ENCODE results near the gene FAM98C. TPM values are rescaled to one million over a fixed set of nuclear protein-coding genes. Genes with fewer than 3 reads are reported as not detected.
"Not testable (repeated sequence)": the region's sequence is repeated elsewhere in the genome, so short reads cannot be mapped to it uniquely, and the experiment has no call there.

Gene FAM98C
- 10 to 100 TPM in 5 of 6 donors, 1 to 10 TPM in 1; 3.6 to 23.8 (median 14.2) TPM for polyA plus RNA-seq (ENCODE audit: low read depth in 6 of 6)

DNA sequence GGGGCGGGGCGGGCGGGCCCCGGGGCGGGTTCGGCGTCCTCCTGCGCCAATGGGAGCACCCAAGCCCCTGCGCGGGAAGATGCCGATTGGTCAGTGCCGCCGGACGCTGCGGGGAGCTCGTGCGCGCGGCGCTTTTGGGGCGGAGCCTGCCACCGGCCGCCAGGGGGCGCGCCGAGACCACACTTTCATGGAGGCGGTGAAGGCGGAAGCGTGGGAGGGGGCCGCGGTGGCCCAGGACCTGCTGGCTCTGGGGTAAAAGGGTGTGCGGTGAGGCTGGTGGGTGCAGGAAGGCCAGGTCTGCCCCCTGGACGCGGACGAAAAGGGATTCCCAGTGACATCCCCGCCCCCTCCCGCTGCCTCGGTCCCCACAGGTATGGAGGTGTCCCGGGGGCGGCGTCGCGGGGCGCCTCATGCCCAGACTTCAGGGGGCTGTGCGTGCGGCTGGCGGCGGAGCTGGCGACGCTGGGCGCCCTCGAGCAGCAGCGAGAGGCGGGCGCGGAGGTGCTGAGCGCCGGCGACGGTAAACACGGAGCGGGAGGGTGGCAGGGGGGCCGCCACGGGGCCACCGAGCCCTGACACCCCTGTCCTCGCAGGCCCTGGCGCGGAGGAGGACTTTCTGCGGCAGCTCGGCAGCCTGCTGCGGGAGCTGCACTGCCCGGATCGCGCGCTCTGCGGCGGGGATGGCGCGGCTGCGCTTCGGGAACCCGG lies at the start of gene FAM98C:
Gene FAM98C, plus strand, starts transcription at position 127 of the 708 bp plus-strand sequence. Its CDS starts 61 bp downstream, at position 188.
- Mint-ChIP-seq H3K9me3 (no peaks in the 10 kb centered on the region), H3K27me3 (peaks cover 0 to 25% (median 20%) of the 10 kb centered on the region in 3 donors), H3K4me3 (peak within 1 kb of the TSS; percentile 88 to 96 (median 92)), H3K4me1 (peaks cover 4 to 24% (median 18%) of the 10 kb centered on the region in 3 donors), H3K36me3 (no peaks in the 10 kb centered on the region), H3K27ac (peak within 1 kb of the TSS; percentile 80 to 95 (median 89))
- DNase-seq (peak; percentile 99), ATAC-seq (ENCODE audit: low read depth in 2 of 2) (peak; percentile 93 to 95)

DNA sequence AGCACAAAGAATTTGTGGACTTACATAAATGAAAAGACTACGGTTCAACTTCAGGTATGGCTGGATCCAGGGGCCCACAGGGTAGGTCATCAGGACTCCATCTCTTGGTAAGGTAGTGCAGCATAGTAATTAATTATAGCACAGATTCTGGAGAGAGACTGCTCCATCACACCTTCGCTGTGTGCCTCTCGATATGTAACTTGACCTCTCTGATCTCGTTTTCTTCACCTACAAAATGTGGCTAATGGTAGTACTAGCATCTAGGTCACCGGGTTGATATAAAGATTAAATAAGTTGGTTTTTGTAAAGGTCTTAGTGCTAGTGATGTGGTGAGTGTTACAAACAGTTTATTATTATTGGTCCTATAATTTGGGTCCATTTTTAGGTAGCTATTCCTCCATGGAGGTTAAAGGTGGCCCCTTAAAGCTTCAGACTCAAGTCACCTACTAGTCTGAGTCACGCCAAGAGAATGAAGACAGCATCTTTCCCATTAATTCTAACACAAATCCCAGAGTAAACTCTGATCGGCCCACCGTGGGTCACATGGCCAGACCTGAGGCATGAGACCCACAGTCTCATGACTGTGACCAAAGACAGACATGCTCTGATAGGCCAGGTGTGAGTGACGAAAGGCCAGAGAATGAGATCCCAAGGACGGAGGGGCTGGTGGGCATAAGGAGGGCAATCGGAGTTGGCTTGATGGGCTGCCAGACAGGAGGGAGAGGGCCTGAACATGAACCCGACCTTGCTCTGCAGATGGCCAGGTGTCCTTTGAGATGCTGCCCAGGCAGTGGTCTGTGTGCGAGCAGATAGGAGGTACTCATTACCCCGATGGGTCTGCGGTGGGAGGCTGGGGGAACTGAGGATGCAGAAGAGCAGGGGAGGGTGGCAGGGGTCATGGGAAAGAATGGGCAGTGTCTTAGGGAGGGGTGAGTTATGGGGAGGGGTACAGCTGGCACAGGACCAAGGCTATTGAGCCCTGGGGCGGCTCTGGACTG lies 46.9 kb upstream of the FAM98C start:
- Mint-ChIP-seq H3K27ac (peak overlapping the region in 1 of 6 donors; percentile 9), H3K4me3 (no peak overlapping the region)
- no peak for ATAC-seq (ENCODE audit: low read depth in 2 of 2)

DNA sequence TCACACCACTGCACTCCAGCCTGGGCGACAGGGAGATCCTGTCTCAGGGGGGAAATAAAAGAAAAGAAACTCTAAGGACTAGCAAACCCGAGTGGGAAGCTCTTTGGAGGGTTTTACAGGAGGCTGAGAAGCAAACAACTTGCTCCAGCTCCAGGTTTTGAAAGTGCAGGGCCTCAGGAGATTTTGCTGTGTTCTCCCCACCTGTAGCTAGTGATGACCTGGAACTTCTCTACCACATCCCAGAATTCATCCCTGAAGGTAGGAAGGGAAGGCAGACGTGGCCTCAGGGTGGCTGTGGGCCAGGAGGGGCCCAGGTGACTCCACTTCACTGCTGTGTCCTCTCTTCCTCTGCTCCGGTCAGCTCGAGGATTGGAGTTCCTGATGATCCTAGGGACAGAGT lies 44.8 kb upstream of the FAM98C start:
- ATAC-seq (ENCODE audit: low read depth in 2 of 2) (no peak), DNase-seq (no peak)
- Mint-ChIP-seq H3K36me3 (no peaks in the 10 kb centered on the region), H3K27me3 (peaks cover 4 to 29% (median 20%) of the 10 kb centered on the region in 3 donors), H3K4me3 (peak overlapping the region in 1 of 8 donors; percentile 30), H3K4me1 (peaks cover 9 to 21% (median 18%) of the 10 kb centered on the region in 3 donors), H3K27ac (peak overlapping the region in 1 of 6 donors; percentile 56), H3K9me3 (no peaks in the 10 kb centered on the region)

More for the DNA sequence above, 46.9 kb upstream of the FAM98C start:
- H3K36me3 Mint-ChIP-seq, result no peaks in the 10 kb centered on the region
- H3K9me3 Mint-ChIP-seq, result no peaks in the 10 kb centered on the region
- no peak for DNase-seq
- peaks cover 4 to 31% (median 24%) of the 10 kb centered on the region in 3 donors for H3K27me3 Mint-ChIP-seq
- H3K4me1 Mint-ChIP-seq, result peaks cover 5 to 9% (median 8%) of the 10 kb centered on the region in 3 donors

DNA sequence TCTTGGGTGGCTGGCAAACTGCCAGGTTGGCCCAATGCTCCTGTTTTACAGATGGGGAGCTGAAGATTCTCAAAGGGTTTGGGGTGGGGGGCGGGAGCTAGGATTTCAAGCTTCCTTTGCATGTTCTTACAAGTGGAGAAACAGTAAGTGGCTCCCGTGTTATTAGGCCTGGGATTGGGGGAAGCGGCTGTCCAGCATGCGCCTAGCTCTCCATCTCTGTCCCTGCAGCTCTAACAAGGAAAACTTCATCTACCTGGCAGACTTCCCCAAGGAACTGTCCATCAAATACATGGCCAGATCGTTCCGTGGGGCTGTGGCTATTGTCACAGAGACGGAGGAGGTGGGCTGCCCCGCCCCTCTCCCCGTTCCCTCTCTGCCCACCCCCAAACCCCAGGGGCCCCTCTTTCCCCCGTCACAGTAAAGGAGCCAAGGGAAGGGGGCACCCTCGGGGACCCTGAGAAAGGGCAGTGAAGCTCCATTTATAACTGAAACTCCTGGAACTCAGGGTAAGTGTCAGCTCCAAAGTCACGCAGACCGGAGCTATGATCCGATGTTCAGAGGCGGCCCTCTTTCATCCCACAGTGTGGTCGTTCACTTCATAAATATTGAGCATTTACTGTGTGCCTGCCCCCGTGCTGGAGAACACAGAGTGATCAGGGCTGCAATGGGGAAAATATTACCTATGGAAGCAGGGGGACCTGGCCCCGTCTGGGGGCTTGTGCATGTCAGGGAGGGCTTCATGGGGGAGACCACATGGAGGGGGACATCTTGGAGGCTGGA lies 43.5 kb upstream of the FAM98C start:
- no peaks in the 10 kb centered on the region for H3K9me3 Mint-ChIP-seq
- no peak for ATAC-seq (ENCODE audit: low read depth in 2 of 2)
- no peak for DNase-seq
- peaks cover 9 to 21% (median 20%) of the 10 kb centered on the region in 3 donors for H3K4me1 Mint-ChIP-seq
- H3K27ac Mint-ChIP-seq, result no peak overlapping the region
- H3K36me3 Mint-ChIP-seq, result no peaks in the 10 kb centered on the region
- H3K4me3 Mint-ChIP-seq, result peak overlapping the region in 4 of 8 donors; percentile 1 to 75 (median 54)
- peaks cover 4 to 27% (median 20%) of the 10 kb centered on the region in 3 donors for H3K27me3 Mint-ChIP-seq

DNA sequence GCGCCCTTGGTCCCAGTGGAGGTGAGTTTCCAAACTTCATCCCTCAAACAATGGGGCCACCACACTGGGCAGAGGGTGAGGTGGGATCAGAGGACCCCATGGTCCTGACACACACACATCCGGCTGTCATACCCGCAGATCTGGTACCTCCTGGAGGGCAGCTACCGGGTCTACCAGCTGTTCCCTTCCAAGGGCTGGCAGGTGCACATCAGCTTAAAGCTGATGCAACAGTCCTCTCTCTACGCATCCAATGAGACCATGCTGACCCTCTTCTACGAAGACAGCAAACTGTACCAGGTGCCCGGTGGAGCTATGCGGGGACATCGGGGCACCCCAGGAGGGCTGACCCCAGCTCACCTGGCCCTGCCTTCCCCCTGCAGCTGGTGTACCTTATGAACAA lies 42.5 kb upstream of the FAM98C start:
- no peak for ATAC-seq (ENCODE audit: low read depth in 2 of 2)
- Mint-ChIP-seq H3K27ac (no peak overlapping the region), H3K4me1 (peaks cover 9 to 21% (median 20%) of the 10 kb centered on the region in 3 donors), H3K9me3 (no peaks in the 10 kb centered on the region), H3K27me3 (peaks cover 4 to 27% (median 20%) of the 10 kb centered on the region in 3 donors), H3K36me3 (no peaks in the 10 kb centered on the region), H3K4me3 (peak overlapping the region in 7 of 8 donors; percentile 74 to 91 (median 84))
- DNase-seq, result no peak

DNA sequence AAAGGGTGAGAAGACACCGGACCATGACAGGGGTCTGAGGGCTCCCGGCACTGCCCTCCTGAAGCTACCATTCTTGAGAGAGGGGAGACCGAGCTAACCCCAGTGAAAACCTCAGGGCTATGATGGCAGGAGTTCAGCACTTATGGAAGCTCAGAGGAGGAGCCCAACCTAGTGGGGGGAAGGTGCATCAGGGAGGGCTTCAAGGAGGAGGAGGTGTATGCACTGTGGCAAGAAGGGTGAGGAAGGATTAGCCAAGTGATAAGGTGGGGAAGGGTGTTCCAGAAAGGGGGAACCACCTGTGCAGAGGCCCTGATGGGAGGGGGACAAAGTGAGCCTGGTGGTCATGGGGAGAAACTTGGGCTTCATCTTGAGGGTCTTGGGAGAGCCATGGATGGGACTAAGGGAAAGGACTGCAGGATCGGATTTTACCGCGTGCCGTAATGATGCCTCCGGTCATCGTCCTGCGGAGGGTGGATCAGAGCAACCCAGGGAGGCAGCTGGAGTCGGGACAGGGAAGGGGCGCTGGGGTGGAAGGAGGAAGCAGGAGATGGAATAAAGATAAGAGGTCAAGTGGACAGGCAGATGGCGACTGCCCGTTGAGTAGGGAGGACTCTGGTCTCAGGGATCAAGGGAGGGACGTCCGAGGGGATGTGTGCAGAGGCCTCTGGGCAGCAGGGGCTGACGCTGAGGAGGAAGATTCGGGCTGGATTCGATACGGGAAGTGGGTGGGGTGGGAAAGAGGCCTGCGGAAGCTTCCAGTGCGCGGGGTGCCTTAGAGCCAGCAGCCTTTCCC lies 41.9 kb upstream of the FAM98C start:
- peak in 1 of 2 donors; percentile 8 for ATAC-seq (ENCODE audit: low read depth in 2 of 2)
- peaks cover 9 to 21% (median 20%) of the 10 kb centered on the region in 3 donors for H3K4me1 Mint-ChIP-seq
- peak overlapping the region in 1 of 6 donors; percentile 60 for H3K27ac Mint-ChIP-seq
- peak overlapping the region; percentile 74 to 91 (median 84) for H3K4me3 Mint-ChIP-seq
- no peaks in the 10 kb centered on the region for H3K36me3 Mint-ChIP-seq
- H3K27me3 Mint-ChIP-seq, result peaks cover 4 to 26% (median 20%) of the 10 kb centered on the region in 3 donors
- H3K9me3 Mint-ChIP-seq, result no peaks in the 10 kb centered on the region
- DNase-seq, result no peak

DNA sequence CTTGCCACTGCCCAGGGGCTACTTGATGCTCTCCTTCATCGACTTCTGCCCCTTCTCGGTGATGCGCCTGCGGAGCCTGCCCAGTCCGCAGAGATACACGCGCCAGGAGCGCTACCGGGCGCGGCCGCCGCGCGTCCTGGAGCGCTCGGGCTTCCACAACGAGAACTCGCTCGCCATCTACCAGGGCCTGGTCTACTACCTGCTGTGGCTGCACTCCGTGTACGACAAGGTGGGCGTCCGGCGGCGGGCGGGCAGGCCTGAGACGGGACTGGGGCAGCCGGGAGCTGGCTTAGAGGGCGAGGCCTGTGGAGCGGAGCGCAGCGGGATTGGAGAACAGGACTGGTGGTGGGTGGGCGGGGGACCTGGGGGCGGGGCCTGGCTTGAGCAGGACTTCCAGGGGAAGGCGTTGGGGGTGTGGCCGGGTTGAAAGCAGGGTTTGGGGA lies 41.2 kb upstream of the FAM98C start:
- ATAC-seq (ENCODE audit: low read depth in 2 of 2) (peak; percentile 77 to 80), DNase-seq (peak; percentile 44)
- Mint-ChIP-seq H3K9me3 (no peaks in the 10 kb centered on the region), H3K27ac (peak overlapping the region in 1 of 6 donors; percentile 42), H3K4me1 (peaks cover 9 to 21% (median 20%) of the 10 kb centered on the region in 3 donors), H3K4me3 (peak overlapping the region; percentile 74 to 91 (median 84)), H3K27me3 (peaks cover 4 to 26% (median 20%) of the 10 kb centered on the region in 3 donors), H3K36me3 (no peaks in the 10 kb centered on the region)

DNA sequence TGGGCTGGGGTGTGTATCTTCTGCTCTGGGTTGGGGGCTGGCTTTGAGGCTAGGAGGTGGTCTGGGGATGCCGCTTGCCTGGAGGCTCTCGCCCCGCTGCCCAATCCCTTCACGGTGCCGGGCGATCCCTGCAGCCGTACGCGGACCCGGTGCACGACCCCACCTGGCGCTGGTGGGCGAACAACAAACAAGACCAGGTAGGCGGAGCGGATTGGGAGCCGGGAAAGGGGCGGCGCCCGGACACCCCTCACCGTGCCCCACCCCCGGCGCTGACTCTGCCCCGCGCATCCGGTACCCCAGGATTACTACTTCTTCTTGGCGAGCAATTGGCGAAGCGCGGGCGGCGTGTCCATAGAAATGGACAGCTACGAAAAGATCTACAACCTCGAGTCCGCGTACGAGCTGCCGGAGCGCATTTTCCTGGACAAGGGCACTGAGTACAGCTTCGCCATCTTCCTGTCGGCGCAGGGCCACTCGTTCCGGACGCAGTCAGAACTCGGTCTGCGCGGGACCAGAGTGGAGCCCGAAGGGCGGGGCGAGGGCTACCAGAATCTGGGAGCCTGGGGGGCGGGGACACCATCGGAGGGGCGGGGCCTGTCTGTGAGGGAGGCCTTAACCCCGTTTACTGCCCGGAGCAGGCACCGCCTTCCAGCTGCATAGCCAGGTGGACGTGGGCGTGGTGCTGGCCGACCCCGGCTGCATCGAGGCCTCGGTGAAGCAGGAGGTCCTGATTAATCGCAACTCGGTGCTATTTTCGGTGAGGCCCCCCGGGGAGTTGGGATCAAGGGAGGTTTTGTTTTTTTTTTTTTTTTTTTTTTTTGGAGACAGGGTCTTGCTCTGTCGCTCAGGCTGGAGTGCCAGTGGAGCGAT lies 40.6 kb upstream of the FAM98C start:
- no peaks in the 10 kb centered on the region for H3K9me3 Mint-ChIP-seq
- DNase-seq (peak; percentile 37), ATAC-seq (ENCODE audit: low read depth in 2 of 2) (peak; percentile 40 to 49)
- peaks cover 9 to 21% (median 20%) of the 10 kb centered on the region in 3 donors for H3K4me1 Mint-ChIP-seq
- H3K27me3 Mint-ChIP-seq, result peaks cover 4 to 29% (median 17%) of the 10 kb centered on the region in 3 donors
- H3K27ac Mint-ChIP-seq, result no peak overlapping the region
- H3K4me3 Mint-ChIP-seq, result peak overlapping the region; percentile 74 to 91 (median 84)
- no peaks in the 10 kb centered on the region for H3K36me3 Mint-ChIP-seq

DNA sequence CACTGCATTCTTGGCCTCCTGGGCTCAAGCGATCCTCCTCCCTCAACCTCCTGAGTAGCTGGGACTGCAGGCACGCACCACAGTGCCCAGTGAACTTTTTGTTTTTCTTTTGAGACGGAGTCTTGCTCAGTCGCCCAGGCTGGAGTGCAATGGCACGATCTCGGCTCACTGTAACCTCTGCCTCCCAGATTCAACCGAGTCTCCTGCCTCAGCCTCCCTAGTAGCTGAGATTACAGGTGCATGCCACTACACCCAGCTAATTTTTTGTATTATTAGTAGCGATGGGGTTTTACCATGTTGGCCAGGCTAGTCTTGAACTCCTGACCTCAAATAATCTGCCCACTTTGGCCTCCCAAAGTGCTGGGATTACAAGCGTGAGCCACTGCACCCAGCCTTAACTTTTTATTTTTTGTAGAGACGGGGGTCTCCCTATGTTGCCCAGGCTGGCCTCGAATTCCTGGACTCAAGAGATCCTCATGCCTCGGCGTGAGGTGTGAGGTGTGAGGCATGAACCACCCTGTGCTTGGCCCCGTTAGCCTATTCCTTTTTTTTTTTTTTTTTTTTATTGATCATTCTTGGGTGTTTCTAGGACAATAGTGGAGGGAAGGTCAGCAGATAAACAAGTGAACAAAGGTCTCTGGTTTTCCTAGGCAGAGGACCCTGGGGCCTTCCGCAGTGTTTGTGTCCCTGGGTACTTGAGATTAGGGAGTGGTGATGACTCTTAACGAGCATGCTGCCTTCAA lies 39.8 kb upstream of the FAM98C start:
- H3K9me3 Mint-ChIP-seq; ATAC-seq (ENCODE audit: low read depth in 2 of 2); DNase-seq; H3K36me3 Mint-ChIP-seq; H3K27ac Mint-ChIP-seq: not testable (repeated sequence)
- Mint-ChIP-seq H3K4me1 (peaks cover 9 to 21% (median 20%) of the 10 kb centered on the region in 3 donors), H3K4me3 (peak overlapping the region; percentile 40 to 91 (median 68)), H3K27me3 (peaks cover 4 to 37% (median 21%) of the 10 kb centered on the region in 3 donors)

DNA sequence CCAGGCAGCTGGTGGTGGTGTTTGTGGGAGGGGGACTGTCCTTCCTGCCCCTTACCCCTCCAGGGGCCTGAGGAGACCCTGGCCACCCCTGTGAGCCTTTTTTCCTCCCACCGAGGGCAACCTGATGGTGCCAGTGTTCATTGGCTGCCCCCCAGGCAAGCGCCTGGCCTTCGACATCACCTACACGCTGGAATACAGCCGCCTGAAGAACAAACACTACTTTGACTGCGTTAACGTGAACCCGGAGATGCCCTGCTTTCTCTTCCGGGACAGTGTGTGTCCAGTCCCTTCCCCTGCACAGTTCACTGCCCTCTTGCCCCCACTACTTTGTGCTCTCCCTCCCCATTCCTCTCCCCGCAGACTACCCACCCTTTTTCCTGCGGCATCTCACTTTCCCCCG lies 35.9 kb upstream of the FAM98C start:
- peaks cover 0 to 6% (median 4%) of the 10 kb centered on the region in 3 donors for H3K4me1 Mint-ChIP-seq
- H3K36me3 Mint-ChIP-seq, result no peaks in the 10 kb centered on the region
- H3K27ac Mint-ChIP-seq, result no peak overlapping the region
- H3K27me3 Mint-ChIP-seq, result peaks cover 14 to 39% (median 36%) of the 10 kb centered on the region in 3 donors
- ATAC-seq (ENCODE audit: low read depth in 2 of 2) (no peak), DNase-seq (no peak)
- no peaks in the 10 kb centered on the region for H3K9me3 Mint-ChIP-seq
- no peak overlapping the region for H3K4me3 Mint-ChIP-seq

DNA sequence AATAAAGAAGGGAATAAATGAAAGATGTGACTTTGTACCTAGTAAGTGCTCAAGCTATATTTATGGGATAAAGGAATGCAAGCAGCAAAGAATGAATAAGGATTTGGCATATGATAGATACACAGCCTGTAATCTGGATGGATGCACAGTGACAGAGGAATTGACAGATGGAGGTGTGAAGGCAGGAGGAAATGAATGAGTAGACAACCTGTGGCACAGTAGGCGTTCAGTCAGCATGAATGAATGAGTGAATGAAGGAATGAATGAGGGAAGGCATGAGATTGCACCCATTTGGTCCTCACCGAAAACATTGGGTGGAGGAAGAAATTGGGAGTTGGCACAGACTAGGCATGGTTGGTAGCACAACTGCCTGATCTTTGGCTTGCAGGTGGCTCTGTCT lies 33.3 kb upstream of the FAM98C start:
- H3K27me3 Mint-ChIP-seq, result peaks cover 17 to 39% (median 36%) of the 10 kb centered on the region in 3 donors
- DNase-seq (no peak), ATAC-seq (ENCODE audit: low read depth in 2 of 2) (no peak)
- H3K9me3 Mint-ChIP-seq, result no peaks in the 10 kb centered on the region
- no peak overlapping the region for H3K27ac Mint-ChIP-seq
- H3K36me3 Mint-ChIP-seq, result peaks cover 0 to 1% of the 10 kb centered on the region in 2 donors
- no peak overlapping the region for H3K4me3 Mint-ChIP-seq
- peaks cover 2 to 5% (median 4%) of the 10 kb centered on the region in 3 donors for H3K4me1 Mint-ChIP-seq

Measured in naive B cell (primary cell).